Upper lobe of right lung (tissue), 1 donor: ENCODE data around the gene SLC38A3. TPM values are rescaled to one million over a fixed set of nuclear protein-coding genes. Genes with fewer than 3 reads are reported as not detected.
"Not testable (repeated sequence)": the region's sequence is repeated elsewhere in the genome, so short reads cannot be mapped to it uniquely, and the experiment has no call there.

Source experiments
- ATAC-seq: fragments of 200-7000 bp; cut with Tn5 transposase; one replicate; pipeline ENCODE4 v1.9.1; 2020; ENCODE audit warnings: mild to moderate bottlenecking, moderate library complexity
- DNase-seq: peaks from one replicate; pipeline ENCODE4 v3.0.0-alpha.2; 2020
- H3K27ac ChIP-seq: fragments of 200-600 bp; one replicate; pipeline ENCODE4 v1.8.0; 2022
- H3K27me3 ChIP-seq: fragments of 200-600 bp; one replicate; pipeline ENCODE4 v1.8.0; 2022; ENCODE audit warnings: mild to moderate bottlenecking
- H3K36me3 ChIP-seq: fragments of 200-600 bp; one replicate; pipeline ENCODE4 v1.8.0; 2022
- H3K4me1 ChIP-seq: fragments of 200-600 bp; one replicate; pipeline ENCODE4 v1.8.0; 2022
- H3K4me3 ChIP-seq: fragments of 200-600 bp; one replicate; pipeline ENCODE4 v1.8.0; 2022; ENCODE audit warnings: mild to moderate bottlenecking
- H3K9me3 ChIP-seq: fragments of 200-600 bp; one replicate; pipeline ENCODE4 v1.8.0; 2022
- intact Hi-C: fragments of 100-400 bp; cut with DNase I; formaldehyde crosslinking; loops from one replicate; pipeline ENCODE4 v1.11.0; 2022
- total RNA-seq: library from RNA; stranded (reverse); fragmentation: NEBNext Ultra II Directional; extraction: Animal tissue kit (Norgen Biotek cat#: 25700); gene quantifications from one replicate; pipeline ENCODE4 v1.2.1, GENCODE V29; 2021
- TF ChIP-seq, protein P1 (sequence below): fragments of 200-600 bp; IDR thresholded peaks from one replicate; pipeline ENCODE4 v1.8.0; 2022; ENCODE audit warnings: antibody characterized with exemption
- donor health status: DM: no; HTN: yes; CAD: no; lungs with severe emphysema.

Gene SLC38A3
- total RNA-seq, 1 donor from 2014 or later: not detected

DNA sequence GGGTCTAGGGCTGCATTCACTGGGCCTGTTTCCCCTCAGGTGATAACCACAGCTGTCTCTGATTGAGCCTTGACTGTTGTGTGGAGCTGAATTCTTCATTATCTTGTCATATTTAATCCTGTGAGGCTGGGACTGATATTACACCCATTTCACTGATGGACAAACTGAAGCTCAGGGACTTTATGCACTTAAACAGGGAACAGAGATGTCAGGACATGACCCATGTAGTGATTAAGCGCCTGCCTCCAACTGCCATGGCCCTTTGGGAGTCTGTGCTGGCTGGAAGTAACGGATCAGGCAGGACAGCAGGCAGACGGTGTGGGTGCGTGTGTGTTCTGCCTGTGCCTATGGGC lies 38.4 kb downstream of the SLC38A3 start:
- no peaks in the 10 kb centered on the region for H3K9me3 ChIP-seq
- peaks cover 29% of the 10 kb centered on the region for H3K36me3 ChIP-seq
- no peaks in the 10 kb centered on the region for H3K27me3 ChIP-seq
- DNase-seq (no peak), ATAC-seq (no peak)
- H3K4me3 ChIP-seq: peak overlapping the region; percentile 27
- TF ChIP-seq, protein P1, sequence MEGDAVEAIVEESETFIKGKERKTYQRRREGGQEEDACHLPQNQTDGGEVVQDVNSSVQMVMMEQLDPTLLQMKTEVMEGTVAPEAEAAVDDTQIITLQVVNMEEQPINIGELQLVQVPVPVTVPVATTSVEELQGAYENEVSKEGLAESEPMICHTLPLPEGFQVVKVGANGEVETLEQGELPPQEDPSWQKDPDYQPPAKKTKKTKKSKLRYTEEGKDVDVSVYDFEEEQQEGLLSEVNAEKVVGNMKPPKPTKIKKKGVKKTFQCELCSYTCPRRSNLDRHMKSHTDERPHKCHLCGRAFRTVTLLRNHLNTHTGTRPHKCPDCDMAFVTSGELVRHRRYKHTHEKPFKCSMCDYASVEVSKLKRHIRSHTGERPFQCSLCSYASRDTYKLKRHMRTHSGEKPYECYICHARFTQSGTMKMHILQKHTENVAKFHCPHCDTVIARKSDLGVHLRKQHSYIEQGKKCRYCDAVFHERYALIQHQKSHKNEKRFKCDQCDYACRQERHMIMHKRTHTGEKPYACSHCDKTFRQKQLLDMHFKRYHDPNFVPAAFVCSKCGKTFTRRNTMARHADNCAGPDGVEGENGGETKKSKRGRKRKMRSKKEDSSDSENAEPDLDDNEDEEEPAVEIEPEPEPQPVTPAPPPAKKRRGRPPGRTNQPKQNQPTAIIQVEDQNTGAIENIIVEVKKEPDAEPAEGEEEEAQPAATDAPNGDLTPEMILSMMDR: no peak
- intact Hi-C loops: no loop called here
- peaks cover 100% of the 10 kb centered on the region for H3K4me1 ChIP-seq
- peak overlapping the region; percentile 85 for H3K27ac ChIP-seq

DNA sequence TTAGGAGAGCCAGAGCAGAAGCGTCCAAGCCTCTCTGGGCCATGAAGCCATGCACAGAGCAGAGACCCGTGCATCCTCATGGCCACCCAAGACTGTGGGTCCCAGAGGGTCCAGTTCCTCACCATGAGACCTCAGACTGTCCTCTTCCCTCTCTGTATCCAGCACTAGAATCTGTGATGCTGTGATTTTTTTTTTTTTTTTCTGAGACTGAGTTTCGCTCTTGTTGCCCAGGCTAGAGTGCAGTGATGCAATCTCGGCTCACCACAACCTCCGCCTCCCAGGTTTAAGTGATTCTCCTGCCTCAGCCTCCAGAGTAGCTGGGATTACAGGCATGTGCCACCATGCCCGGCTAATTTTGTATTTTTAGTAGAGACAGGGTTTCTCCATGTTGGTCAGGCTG lies 39.7 kb downstream of the SLC38A3 start:
- H3K4me3 ChIP-seq, H3K9me3 ChIP-seq, DNase-seq, H3K27me3 ChIP-seq, intact Hi-C loops, ATAC-seq: not testable (repeated sequence)
- peaks cover 100% of the 10 kb centered on the region for H3K4me1 ChIP-seq
- H3K27ac ChIP-seq: peak overlapping the region; percentile 85
- peaks cover 20% of the 10 kb centered on the region for H3K36me3 ChIP-seq

DNA sequence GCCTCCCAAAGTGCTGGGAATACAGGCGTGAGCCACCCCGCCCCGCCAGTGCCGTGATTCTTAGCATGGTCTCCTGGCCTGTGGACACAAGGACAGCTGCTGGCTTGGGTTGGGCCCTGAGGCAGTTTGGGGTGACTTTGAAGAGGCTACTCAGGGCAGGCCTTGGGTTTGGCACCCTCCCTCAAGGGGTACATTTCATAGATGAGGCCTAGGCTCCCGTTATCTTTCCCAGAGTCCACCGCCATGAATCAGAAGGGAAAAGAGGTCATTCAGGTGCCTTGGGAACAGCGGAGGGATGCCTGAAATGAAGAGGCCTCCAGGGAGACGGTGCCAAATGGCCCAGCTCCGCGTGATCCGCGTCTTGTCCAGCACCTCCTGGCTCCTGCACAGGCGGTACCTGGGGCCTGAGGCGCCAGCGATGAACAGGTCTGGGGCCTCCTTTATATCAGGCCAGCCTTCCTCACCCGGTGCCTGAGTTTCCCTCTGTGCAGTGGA lies 40.2 kb downstream of the SLC38A3 start:
- peak overlapping the region; percentile 85 for H3K27ac ChIP-seq
- peak overlapping the region; percentile 41 for H3K4me3 ChIP-seq
- no peaks in the 10 kb centered on the region for H3K27me3 ChIP-seq
- no peaks in the 10 kb centered on the region for H3K9me3 ChIP-seq
- peaks cover 15% of the 10 kb centered on the region for H3K36me3 ChIP-seq
- intact Hi-C loops: no loop called here
- peaks cover 100% of the 10 kb centered on the region for H3K4me1 ChIP-seq
- DNase-seq: no peak
- ATAC-seq: no peak
- TF ChIP-seq, protein P1: no peak

DNA sequence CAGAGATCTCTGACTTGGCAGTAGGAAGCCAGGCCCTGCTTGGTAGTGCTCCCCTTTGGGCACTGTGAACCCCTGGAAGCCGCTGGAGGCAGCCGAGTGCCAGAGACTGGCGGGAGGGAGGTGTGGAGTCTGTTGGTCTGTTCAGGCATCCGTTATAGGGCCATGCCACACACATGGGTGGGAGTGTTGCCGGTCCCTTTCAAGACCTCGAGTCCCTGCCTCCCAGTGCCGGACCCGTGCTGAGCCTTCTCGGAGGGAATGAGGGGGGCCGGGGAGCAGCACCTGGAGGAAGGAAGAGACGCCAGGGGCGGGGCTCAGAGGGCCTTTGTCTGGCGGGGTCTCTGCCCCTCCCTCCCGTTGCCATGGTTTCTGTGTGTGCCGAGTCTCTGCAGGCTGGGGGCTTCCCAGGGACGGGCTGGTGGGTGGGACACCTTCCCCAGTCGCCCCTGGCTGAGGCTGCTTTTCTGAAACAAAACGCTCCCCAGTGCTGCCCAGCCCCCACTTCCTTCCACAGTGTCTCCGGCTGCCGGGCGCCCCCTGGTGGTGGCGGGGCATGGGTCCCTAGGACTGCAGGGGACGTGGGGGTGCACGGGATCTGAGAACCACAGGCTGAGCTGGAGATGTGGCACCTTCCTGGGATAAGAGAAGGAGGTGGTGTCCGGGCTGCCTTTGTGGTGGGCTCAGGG lies 40.9 kb downstream of the SLC38A3 start:
- intact Hi-C loops: no loop called here

DNA sequence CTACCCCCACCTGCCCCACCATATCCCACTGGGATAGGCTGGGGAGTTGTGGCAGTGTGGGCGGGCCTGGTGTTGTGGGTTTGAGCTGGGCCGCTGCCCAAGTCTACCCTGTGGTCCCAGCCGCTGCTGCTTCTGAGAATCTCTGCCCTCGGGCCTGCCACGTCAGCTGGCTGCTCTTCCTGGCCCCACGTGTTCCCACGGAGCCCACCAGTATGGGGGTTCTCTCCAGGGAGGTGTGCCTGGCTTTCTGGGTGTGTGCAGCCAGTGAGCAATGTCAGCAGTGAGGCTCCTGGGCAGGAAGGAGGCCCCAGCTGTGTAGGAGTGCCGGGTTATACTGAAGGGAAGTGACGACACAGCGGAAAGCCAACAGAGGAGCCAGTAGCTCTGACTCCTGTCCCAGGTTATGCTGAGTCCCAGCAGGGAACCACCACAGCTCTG lies 41.5 kb downstream of the SLC38A3 start:
- peak overlapping the region; percentile 41 for H3K4me3 ChIP-seq
- intact Hi-C loops: no loop called here

More for the DNA sequence above, 40.9 kb downstream of the SLC38A3 start:
- peaks cover 12% of the 10 kb centered on the region for H3K36me3 ChIP-seq
- DNase-seq: peak; percentile 95
- H3K27ac ChIP-seq: peak overlapping the region; percentile 85
- peaks cover 100% of the 10 kb centered on the region for H3K4me1 ChIP-seq
- TF ChIP-seq, protein P1: peak; percentile 98
- H3K27me3 ChIP-seq: no peaks in the 10 kb centered on the region
- ATAC-seq: peak; percentile 83
- no peaks in the 10 kb centered on the region for H3K9me3 ChIP-seq
- peak overlapping the region; percentile 41 for H3K4me3 ChIP-seq

DNA sequence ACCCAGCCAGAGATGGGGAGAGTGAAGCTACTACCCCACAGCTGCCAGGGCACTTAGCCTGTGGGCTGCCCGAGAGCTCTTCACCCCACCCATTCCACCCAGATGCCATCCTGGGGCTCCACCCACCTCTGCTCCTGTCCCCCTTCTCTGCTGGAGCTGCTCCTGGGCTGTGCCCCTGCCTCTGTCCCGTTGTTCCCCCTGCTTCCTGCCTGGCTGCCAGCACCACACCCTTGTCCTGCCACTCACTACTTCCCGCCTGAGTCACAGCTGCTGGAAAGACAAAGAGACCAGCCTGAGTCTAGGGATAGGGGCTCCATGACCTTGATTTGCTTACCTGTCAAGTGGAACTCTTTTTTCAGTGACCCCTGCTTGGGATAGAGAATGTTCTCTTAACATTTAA lies 43.3 kb downstream of the SLC38A3 start:
- Histone ChIP-seq H3K27ac (peak overlapping the region; percentile 85), H3K4me3 (no peak overlapping the region), H3K36me3 (peaks cover 32% of the 10 kb centered on the region), H3K27me3 (no peaks in the 10 kb centered on the region), H3K4me1 (peaks cover 94% of the 10 kb centered on the region), H3K9me3 (no peaks in the 10 kb centered on the region)
- ATAC-seq: peak; percentile 42
- DNase-seq: no peak
- intact Hi-C loops: no loop called here
- TF ChIP-seq, protein P1: no peak

More for the DNA sequence above, 41.5 kb downstream of the SLC38A3 start:
- peak overlapping the region; percentile 85 for H3K27ac ChIP-seq
- no peaks in the 10 kb centered on the region for H3K9me3 ChIP-seq
- peaks cover 100% of the 10 kb centered on the region for H3K4me1 ChIP-seq
- DNase-seq: peak; percentile 74
- peak; percentile 46 for ATAC-seq
- H3K36me3 ChIP-seq: peaks cover 14% of the 10 kb centered on the region
- TF ChIP-seq, protein P1: no peak
- H3K27me3 ChIP-seq: no peaks in the 10 kb centered on the region
